ENCODE data around the gene GYPB.
"Not testable (repeated sequence)": the region's sequence is repeated elsewhere in the genome, so short reads cannot be mapped to it uniquely, and the experiment has no call there.

Gene GYPB

GRCh38 chr4:144019277-144019676 lies at the start of gene GYPB:
Gene GYPB, minus strand, starts transcription at chr4:144019380. Its CDS starts 93 bp downstream, at chr4:144019287.
- DNase-seq = not testable (repeated sequence)

- not testable (repeated sequence) for DNase-seq
These were observed 42.4 kb upstream of the GYPB start for GRCh38 chr4:144061556-144061955.

DNA sequence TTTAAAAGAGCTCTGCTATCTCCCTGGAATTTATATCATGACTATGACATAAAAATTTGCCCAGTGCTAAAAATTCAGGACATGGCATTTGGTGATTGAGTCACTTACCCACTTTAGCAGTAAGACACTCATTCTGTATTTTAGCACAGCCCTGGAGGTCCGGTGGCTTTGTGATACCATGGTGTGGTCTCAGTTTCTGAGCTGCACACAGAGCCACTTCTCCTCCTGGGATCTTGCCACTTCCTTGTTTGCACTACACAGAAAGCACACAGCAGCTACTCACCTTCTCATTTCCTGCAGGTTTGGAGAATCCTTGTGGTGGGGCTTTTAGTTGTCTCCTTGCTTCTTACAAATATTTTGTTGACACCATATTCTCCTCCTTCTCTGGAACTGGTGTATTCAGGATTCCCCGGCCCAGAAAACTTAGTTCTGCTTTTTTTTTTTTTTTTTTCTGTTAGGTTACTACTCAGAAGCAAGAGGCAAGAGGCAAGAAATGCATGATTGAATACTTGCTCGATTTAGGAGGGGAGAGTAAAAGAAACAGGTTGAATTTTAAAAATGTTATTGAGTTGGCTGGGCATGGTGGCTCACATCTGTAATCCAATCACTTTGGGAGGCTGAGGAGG lies 41.2 kb upstream of the GYPB start:
- DNase-seq = not testable (repeated sequence)

DNA sequence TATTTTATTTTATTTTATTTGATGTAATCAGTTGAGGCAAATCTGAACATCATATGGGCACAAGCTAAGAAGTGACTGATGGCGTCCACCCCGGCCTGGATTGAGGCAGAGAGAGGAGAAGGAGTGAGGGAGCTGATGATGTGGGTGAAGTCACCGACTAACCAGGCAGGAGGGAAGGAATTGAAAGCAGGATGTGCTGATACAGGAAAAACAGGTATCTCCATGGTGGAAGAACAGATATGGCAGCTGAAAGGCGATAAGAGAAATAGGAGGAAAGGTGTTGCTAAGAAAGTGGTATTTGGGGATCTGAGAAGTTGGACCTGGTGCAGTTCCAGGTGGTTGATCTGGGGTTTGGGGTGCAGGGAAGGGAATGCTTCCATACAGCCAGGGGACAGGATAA lies 37.6 kb upstream of the GYPB start:
- no peak for DNase-seq

GRCh38 chr4:144055336-144055735 lies 36.2 kb upstream of the GYPB start:
- DNase-seq = not testable (repeated sequence)

- DNase-seq = not testable (repeated sequence)
These were observed 32.3 kb upstream of the GYPB start for GRCh38 chr4:144051494-144051893.

GRCh38 chr4:144050631-144051030 lies 31.5 kb upstream of the GYPB start:
- DNase-seq = not testable (repeated sequence)

DNA sequence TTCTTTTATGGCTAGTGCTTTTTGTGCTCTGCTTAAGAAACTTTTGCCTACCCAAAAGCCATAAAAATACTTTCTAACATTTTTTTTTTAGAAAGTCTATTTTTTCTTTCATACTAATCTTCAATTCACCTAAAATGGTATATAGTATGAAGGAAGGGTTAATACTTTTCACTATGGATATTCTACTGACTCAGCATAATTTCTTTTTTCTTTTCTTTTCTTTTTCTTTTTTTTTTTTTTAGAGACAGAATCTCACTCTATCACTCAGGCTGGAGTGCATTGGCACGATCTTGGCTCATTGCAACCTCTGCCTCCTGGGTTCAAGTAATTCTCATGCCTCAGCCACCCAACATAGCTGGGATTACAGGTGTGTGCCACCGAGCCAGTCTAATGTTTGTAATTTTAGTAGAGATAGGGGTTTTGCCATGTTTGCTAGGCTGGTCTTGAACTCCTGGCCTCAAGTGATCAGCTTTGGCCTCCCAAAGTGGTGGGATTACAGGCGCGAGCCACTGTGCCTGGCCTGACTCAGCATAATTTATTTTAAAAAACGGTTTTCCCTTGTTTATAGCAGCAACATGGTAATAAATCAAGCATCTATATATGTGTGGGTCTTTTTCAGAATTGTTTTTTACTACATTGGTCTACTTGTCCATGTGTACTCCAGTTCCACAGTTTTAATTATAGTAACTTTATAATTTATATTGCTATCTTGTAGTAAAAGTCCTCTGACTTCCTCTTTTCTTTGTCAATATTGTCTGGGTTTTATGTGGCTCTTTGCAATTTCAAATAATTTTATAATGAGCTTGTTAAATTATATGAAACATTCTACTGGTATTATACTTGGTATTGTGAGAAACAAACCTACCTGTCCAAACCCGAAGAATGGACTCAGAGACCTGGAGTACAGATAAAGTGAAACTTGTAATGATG lies 30.6 kb upstream of the GYPB start:
- DNase-seq = not testable (repeated sequence)

GRCh38 chr4:144044936-144045335 lies 25.8 kb upstream of the GYPB start:
- DNase-seq = not testable (repeated sequence)

GRCh38 chr4:144032580-144032979 lies 13.4 kb upstream of the GYPB start:
- not testable (repeated sequence) for DNase-seq

- not testable (repeated sequence) for DNase-seq
These were observed 12.7 kb upstream of the GYPB start for GRCh38 chr4:144031875-144032274.

DNA sequence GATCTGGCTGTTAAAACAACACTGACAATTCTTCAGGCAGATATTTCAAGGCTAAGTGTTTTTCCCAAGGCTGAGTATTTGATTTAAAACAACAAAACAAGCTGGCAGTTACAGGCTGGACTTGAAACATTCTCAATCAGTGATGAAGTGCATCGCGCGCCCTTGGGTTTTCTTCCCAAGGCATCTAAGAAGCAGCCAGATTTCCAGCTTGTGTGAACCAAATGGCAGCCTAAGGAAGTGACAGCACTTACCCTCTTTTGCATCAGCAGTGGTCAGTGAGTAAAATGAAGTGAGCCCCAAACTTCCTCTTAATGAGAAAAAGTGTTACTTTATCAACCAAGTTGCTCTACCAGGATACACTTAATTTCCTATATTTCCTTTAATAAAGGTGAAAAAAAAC lies 12.2 kb upstream of the GYPB start:
- not testable (repeated sequence) for DNase-seq

DNA sequence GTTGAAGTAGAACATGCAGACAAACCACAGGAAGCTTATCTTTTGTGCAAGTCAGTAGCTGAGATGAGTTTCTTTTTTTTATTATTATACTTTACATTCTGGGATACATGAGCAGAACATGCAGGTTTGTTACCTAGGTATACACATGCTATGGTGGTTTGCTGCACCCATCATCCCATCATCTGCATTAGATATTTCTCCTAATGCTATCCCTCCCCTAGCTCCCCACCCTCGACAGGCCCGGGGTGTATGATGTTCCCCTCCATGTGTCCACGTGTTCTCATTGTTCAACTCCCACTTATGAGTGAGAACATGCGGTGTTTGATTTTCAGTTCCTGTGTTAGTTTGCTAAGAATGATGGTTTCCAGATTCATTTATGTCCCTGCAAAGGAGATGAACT lies 11.5 kb upstream of the GYPB start:
- not testable (repeated sequence) for DNase-seq

DNA sequence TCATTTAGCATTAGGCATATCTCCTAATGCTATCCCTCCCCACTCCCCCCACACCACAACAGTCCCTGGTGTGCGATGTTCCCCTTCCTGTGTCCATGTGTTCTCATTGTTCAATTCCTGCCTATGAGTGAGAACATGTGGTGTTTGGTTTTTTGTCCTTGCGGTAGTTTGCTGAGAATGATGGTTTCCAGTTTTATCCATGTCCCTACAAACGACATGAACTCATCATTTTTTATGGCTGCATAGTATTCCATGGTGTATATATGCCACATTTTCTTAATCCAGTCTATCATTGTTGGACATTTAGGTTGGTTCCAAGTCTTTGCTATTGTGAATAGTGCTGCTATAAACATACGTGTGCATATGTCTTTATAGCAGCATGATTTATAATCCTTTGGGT lies 7.5 kb upstream of the GYPB start:
- DNase-seq = not testable (repeated sequence)

GRCh38 chr4:144024399-144025053 lies 5.3 kb upstream of the GYPB start:
- not testable (repeated sequence) for DNase-seq

- DNase-seq = not testable (repeated sequence)
These were observed 3.7 kb upstream of the GYPB start for GRCh38 chr4:144022772-144023400.

- DNase-seq = peak in 1 of 2 experiments; percentile 9
These were observed 2.3 kb upstream of the GYPB start for GRCh38 chr4:144021336-144021990.

DNA sequence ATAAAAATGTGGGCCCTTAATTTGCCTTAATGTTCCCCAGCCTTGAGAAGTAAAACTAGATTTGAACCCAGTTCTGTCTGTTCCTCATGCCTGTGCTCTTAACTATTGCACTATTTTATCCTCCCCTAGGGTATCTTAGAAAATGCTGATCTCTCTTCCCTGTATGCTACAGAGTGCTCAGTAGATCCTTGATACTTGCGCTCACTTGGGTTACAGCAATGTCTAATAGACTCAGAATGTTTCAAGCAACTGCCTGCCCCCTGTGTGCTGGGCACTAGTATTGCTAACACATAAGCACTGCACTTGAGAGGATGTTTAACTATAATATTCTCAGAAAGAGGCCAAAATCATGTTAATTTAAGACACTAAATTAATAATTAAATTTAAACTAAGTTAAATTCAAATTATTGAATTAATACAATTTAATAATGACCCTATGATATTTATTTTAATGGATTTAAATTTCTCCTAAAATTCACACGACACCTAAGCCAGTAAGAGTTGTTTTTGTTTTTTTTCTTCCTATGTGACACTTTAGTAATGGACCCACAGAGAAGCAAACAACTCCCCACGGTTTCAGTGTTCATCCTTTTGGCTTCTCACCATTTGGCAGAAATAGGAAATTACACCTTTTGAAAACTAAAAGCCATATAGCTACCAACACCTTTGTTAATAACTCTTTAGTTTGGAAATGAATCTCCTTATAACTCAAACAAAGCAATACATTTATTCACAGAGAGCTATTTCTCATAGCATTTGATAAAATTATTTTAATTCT lies 768 bp downstream of the GYPB start:
- not testable (repeated sequence) for DNase-seq

GRCh38 chr4:144017271-144017670 lies 1.9 kb downstream of the GYPB start:
- not testable (repeated sequence) for DNase-seq

GRCh38 chr4:144016057-144016605 lies 3.0 kb downstream of the GYPB start:
- DNase-seq = not testable (repeated sequence)

GRCh38 chr4:144014808-144015207 lies 4.4 kb downstream of the GYPB start:
- no peak for DNase-seq
